Heart right ventricle (tissue), 16 donors: ENCODE results near the gene DLG5. TPM values are rescaled to one million over a fixed set of nuclear protein-coding genes. Genes with fewer than 3 reads are reported as not detected.

Source experiments
- ATAC-seq, 8 donors: fragments of 200-7000 bp; cut with Tn5 transposase; one replicate each; pipeline ENCODE4 v1.9.1; 2020; ENCODE audit warnings: mild to moderate bottlenecking in 8 of 8, moderate library complexity in 8 of 8, moderate number of reproducible peaks in 1 of 8
- DNase-seq, 2 donors: peaks; one replicate each; pipeline ENCODE4 v3.0.0-alpha.2; 2020
- H3K27ac ChIP-seq, 10 donors: fragments of 200-600 bp; sonication (generic) in 2 of 10; one replicate each; pipeline versions ENCODE4 v1.5.0 to v1.8.0; 2020 to 2022; ENCODE audit warnings: mild to moderate bottlenecking in 3 of 10
- H3K27me3 ChIP-seq, 7 donors: fragments of 200-600 bp; one replicate each; pipeline ENCODE4 v1.8.0; 2021 to 2022; ENCODE audit warnings: mild to moderate bottlenecking in 2 of 7
- H3K36me3 ChIP-seq, 9 donors: fragments of 200-600 bp; sonication (generic) in 1 of 9; one replicate each; pipeline versions ENCODE4 v1.5.0 to v1.8.0; 2020 to 2022; ENCODE audit warnings: mild to moderate bottlenecking in 2 of 9
- H3K4me1 ChIP-seq, 9 donors: fragments of 200-600 bp; sonication (generic) in 1 of 9; one replicate each; pipeline versions ENCODE4 v1.5.0 to v1.8.0; 2020 to 2022; ENCODE audit warnings: mild to moderate bottlenecking in 4 of 9
- H3K4me3 ChIP-seq, 10 donors: fragments of 200-600 bp; sonication (generic) in 2 of 10; one replicate each; pipeline versions ENCODE4 v1.5.0 to v1.8.0; 2020 to 2022; ENCODE audit warnings: mild to moderate bottlenecking in 7 of 10, moderate library complexity in 2 of 10
- H3K9me3 ChIP-seq, 11 donors: fragments of 200-600 bp in 10 of 11; sonication (generic) in 2 of 11; one replicate each; pipeline versions ENCODE4 v1.5.0 to v1.8.0; 2013 to 2022; ENCODE audit warnings: mild to moderate bottlenecking in 2 of 11, control low read depth in 1 of 11, moderate library complexity in 1 of 11
- CTCF ChIP-seq, 9 donors: fragments of 200-600 bp; sonication (generic) in 2 of 9; IDR thresholded peaks; one replicate each; pipeline versions ENCODE4 v1.5.0 to v1.8.0; 2021 to 2022; ENCODE audit warnings: antibody characterized with exemption in 9 of 9, mild to moderate bottlenecking in 5 of 9, moderate library complexity in 1 of 9
- WGBS, 2 donors: extraction: QIAGEN DNeasy Blood & Tissue Kit; methylation state at CpG; one replicate each; pipeline ENCODE4 v1.1.7; 2013; ENCODE audit warnings: inconsistent platforms in 1 of 2; 5-methylcytosine and 5-hydroxymethylcytosine counted together
- intact Hi-C, 10 donors: fragments of 100-400 bp; cut with DNase I; formaldehyde crosslinking; loops; one replicate each; pipeline versions ENCODE4 v1.11.1 to v1.14.2; 2022
- polyA plus RNA-seq, 2 donors: library from polyadenylated mRNA; stranded (reverse); fragments of 200-250 nt; gene quantifications; one replicate each; pipeline ENCODE4 v1.2.3, GENCODE V29; 2013
- total RNA-seq, 10 donors: library from RNA; stranded (reverse); fragmentation: NEBNext Ultra II Directional in 3 of 10; extraction: Animal tissue kit (Norgen Biotek cat#: 25700) in 3 of 10; gene quantifications; one replicate each; pipeline versions ENCODE4 v1.2.1 to v1.2.4, GENCODE V29; 2021 to 2023
- donor health status: Arrhythmogenic right ventricular cardiomyopathy.
- donor health status: ischemic (EF 13 %, LVEDD 7.1; RV severe dilation, severe dysfunction).
- donor health status: healthy with polysubstance abuse.
- donor health status: DM: no; HTN: yes; CAD: no.
- donor health status: DM: no; HTN: no; CAD: no.
- donor health status: ischemic (EF 25% LVEDD 6.9; RV normal size, moderate dysfunction).
- donor health status: ischemic (EF 25% LVEDD 5.7; RV mildly dilated, moderate dysfunction).
- donor health status: healthy.
- donor health status: DM: yes; HTN: yes; CAD: no.
- donor health status: Ischemic cardiomyopathy.
- donor health status: ischemic (EF 35%, LVEDD 5.7; RV mildly dilated, moderate dysfunction).
- donor health status: nonischemic (EF 11% LVEDD 7.7; RV severe dilation, severe dysfunction).
- donor health status: DM: yes; HTN: yes; CAD: no.
- donor health status: PGD.
- donor health status: ischemic (EF 29% LVEDD 5.4; RV normal size, mild dysfunction).
- donor health status: nonischemic (EF 23%, LVEDD 6.1; RV moderate dilation, normal function).

DLG5 gene
- total and polyA plus RNA-seq, 12 donors: 5.0 to 14.1 (median 10.8) TPM

- H3K27ac ChIP-seq: no peak overlapping the region
Observed at GRCh38 chr10:77863446-77863845, 63.1 kb downstream of the DLG5 start.

GRCh38 chr10:77862595-77862994, 64.0 kb downstream of the DLG5 start:
- 90 to 93% methylated on average over 2 of the region's 2 CpGs for WGBS, 2 donors
- DNase-seq (no peak), ATAC-seq (peak in 2 of 8 donors; percentile 54 to 69)
- Histone ChIP-seq H3K27ac (no peak overlapping the region), H3K4me1 (no peaks in the 10 kb centered on the region), H3K27me3 (no peaks in the 10 kb centered on the region), H3K36me3 (peaks cover 0 to 28% (median 0%) of the 10 kb centered on the region in 9 donors), H3K9me3 (no peaks in the 10 kb centered on the region), H3K4me3 (no peak overlapping the region)
- no peak for TF ChIP-seq CTCF (IDR thresholded peaks at IDR 0.05)
- intact Hi-C loops: no loop called here

More at GRCh38 chr10:77863446-77863845, 63.1 kb downstream of the DLG5 start:
- Histone ChIP-seq H3K27me3 (no peaks in the 10 kb centered on the region), H3K9me3 (no peaks in the 10 kb centered on the region), H3K36me3 (peaks cover 0 to 33% (median 0%) of the 10 kb centered on the region in 9 donors), H3K4me1 (no peaks in the 10 kb centered on the region), H3K4me3 (no peak overlapping the region)
- ATAC-seq: no peak
- TF ChIP-seq CTCF (IDR thresholded peaks at IDR 0.05): no peak
- DNase-seq: no peak
- intact Hi-C loops: no loop called here
- WGBS, 2 donors: 73 to 87% methylated on average over 1 of the region's 1 CpG

- Histone ChIP-seq H3K9me3 (no peaks in the 10 kb centered on the region), H3K4me3 (no peak overlapping the region), H3K36me3 (peaks cover 0 to 20% (median 0%) of the 10 kb centered on the region in 9 donors), H3K4me1 (no peaks in the 10 kb centered on the region), H3K27me3 (no peaks in the 10 kb centered on the region), H3K27ac (no peak overlapping the region)
- WGBS, 2 donors: 77 to 83% methylated on average over 6 of the region's 6 CpGs
- intact Hi-C loops: no loop called here
- no peak for TF ChIP-seq CTCF (IDR thresholded peaks at IDR 0.05)
- ATAC-seq: no peak
- no peak for DNase-seq
Observed at GRCh38 chr10:77861366-77861765, 65.2 kb downstream of the DLG5 start.

GRCh38 chr10:77859865-77860282, 66.7 kb downstream of the DLG5 start:
- H3K36me3 ChIP-seq: peaks cover 0 to 25% (median 0%) of the 10 kb centered on the region in 9 donors
- ATAC-seq (no peak), DNase-seq (no peak)
- no peaks in the 10 kb centered on the region for H3K27me3 ChIP-seq
- H3K4me1 ChIP-seq: no peaks in the 10 kb centered on the region
- H3K4me3 ChIP-seq: no peak overlapping the region
- intact Hi-C loops: no loop called here
- no peaks in the 10 kb centered on the region for H3K9me3 ChIP-seq
- WGBS, 2 donors: 90 to 92% methylated on average over 4 of the region's 4 CpGs
- no peak for TF ChIP-seq CTCF (IDR thresholded peaks at IDR 0.05)
- no peak overlapping the region for H3K27ac ChIP-seq
